Gastrocnemius medialis (tissue), 4 donors: ENCODE measurements around the gene FLG. TPM values are rescaled to one million over a fixed set of nuclear protein-coding genes. Genes with fewer than 3 reads are reported as not detected.

Source experiments
- ATAC-seq, 2 donors: fragments of 150-250 bp; one replicate each; pipeline ENCODE4 v1.9.1; 2016
- DNase-seq, 2 donors: peaks; one replicate each; pipeline ENCODE4 v3.0.0-alpha.2; 2019
- H3K27ac ChIP-seq, 4 donors: fragments of 200-600 bp; sonication (generic); 1 replicate in 1 of 4; 2 replicates in 3 of 4; pipeline ENCODE4 v1.5.1; 2016 to 2018; ENCODE audit warnings: mild to moderate bottlenecking in 2 of 4, moderate library complexity in 1 of 4
- H3K27me3 ChIP-seq, 3 donors: fragments of 200-600 bp; sonication (generic) in 2 of 3; 1 replicate in 1 of 3; 2 replicates in 2 of 3; pipeline versions ENCODE4 v1.5.1 to v1.6.0; 2016 to 2019; ENCODE audit warnings: mild to moderate bottlenecking in 1 of 3, moderate library complexity in 1 of 3
- H3K36me3 ChIP-seq, 2 donors: fragments of 200-600 bp; sonication (generic) in 1 of 2; one replicate each; pipeline ENCODE4 v1.5.1; 2017 to 2018
- H3K4me1 ChIP-seq, 2 donors: fragments of 200-600 bp; sonication (generic) in 1 of 2; one replicate each; pipeline ENCODE4 v1.5.1; 2016 to 2017; ENCODE audit warnings: mild to moderate bottlenecking in 2 of 2
- H3K4me3 ChIP-seq, 4 donors: fragments of 200-600 bp; sonication (generic) in 3 of 4; 1 replicate in 1 of 4; 2 replicates in 3 of 4; pipeline ENCODE4 v1.5.1; 2016 to 2019; ENCODE audit warnings: mild to moderate bottlenecking in 2 of 4
- H3K9me3 ChIP-seq, 3 donors: fragments of 200-600 bp; sonication (generic) in 2 of 3; 1 replicate in 1 of 3; 2 replicates in 2 of 3; pipeline ENCODE4 v1.5.1; 2016 to 2019
- CTCF ChIP-seq, 5 experiments: fragments of 450-650 bp in 3 of 5; fragments of 200-600 bp in 2 of 5; sonication (generic) in 2 of 5; IDR thresholded peaks in 4 of 5; conservative IDR thresholded peaks in 1 of 5; 1 replicate in 4 of 5; 2 replicates in 1 of 5; pipeline ENCODE4 v1.5.1; 2016 to 2019; ENCODE audit warnings: antibody characterized with exemption in 5 of 5, mild to moderate bottlenecking in 3 of 5, moderate library complexity in 3 of 5
- POLR2A ChIP-seq, 2 donors: fragments of 450-650 bp; IDR thresholded peaks; one replicate each; pipeline ENCODE4 v1.6.1; 2017; ENCODE audit warnings: antibody characterized with exemption in 2 of 2, mild to moderate bottlenecking in 2 of 2, moderate library complexity in 2 of 2
- in situ Hi-C, 4 donors: fragments of 200-750 bp; cut with MboI; loops; one replicate each; pipeline versions ENCODE4 v1.15.0 to v1.8.0; 2017; ENCODE audit warnings: low sequenced_read_pairs in 4 of 4
- intact Hi-C: fragments of 100-400 bp; cut with DNase I; formaldehyde crosslinking; loops from one replicate; pipeline ENCODE4 v1.15.1; 2023; ENCODE audit warnings: low total_unique reads
- total RNA-seq, 4 donors: library from RNA; depleted of rRNA; stranded (reverse); fragments of >200 nt; gene quantifications; one replicate each; pipeline versions ENCODE4 v1.1.0 to v1.2.3, GENCODE V29; 2016

The FLG gene
- not detected for total RNA-seq

- in situ Hi-C loops, result no loop called here
Observed at GRCh38 chr1:152325111-152325510, at the start of gene FLG. FLG (minus strand) TSS chr1:152325239; CDS start chr1:152315456, 9,783 bp downstream.

GRCh38 chr1:152374451-152374850 lies 49.4 kb upstream of the FLG start:
- no peak for TF ChIP-seq POLR2A (IDR thresholded peaks at IDR 0.05)
- TF ChIP-seq CTCF (IDR thresholded peaks at IDR 0.05 in 4 of 5, conservative IDR thresholded peaks at IDR 0.05 in 1 of 5), result no peak
- no peaks in the 10 kb centered on the region for H3K27me3 ChIP-seq
- no peak overlapping the region for H3K4me3 ChIP-seq
- H3K27ac ChIP-seq, result no peak overlapping the region
- ATAC-seq (no peak), DNase-seq (no peak)
- H3K36me3 ChIP-seq, result no peaks in the 10 kb centered on the region
- in situ Hi-C loops (no loop called here), intact Hi-C loops (no loop called here)
- H3K9me3 ChIP-seq, result no peaks in the 10 kb centered on the region
- H3K4me1 ChIP-seq, result no peaks in the 10 kb centered on the region

More at GRCh38 chr1:152325111-152325510, at the start of gene FLG:
- no peak for DNase-seq
- H3K27me3 ChIP-seq, result no peaks in the 10 kb centered on the region
- TF ChIP-seq CTCF (IDR thresholded peaks at IDR 0.05 in 4 of 5, conservative IDR thresholded peaks at IDR 0.05 in 1 of 5) (no peak), POLR2A (IDR thresholded peaks at IDR 0.05) (no peak)
- no peak within 1 kb of the TSS for H3K27ac ChIP-seq
- intact Hi-C loops, result no loop called here
- H3K4me3 ChIP-seq, result no peak within 1 kb of the TSS
- ATAC-seq, result no peak
- H3K36me3 ChIP-seq, result no peaks in the 10 kb centered on the region
- H3K4me1 ChIP-seq, result no peaks in the 10 kb centered on the region
- H3K9me3 ChIP-seq, result no peaks in the 10 kb centered on the region

- H3K9me3 ChIP-seq, result no peaks in the 10 kb centered on the region
- in situ Hi-C loops, result no loop called here
- TF ChIP-seq POLR2A (IDR thresholded peaks at IDR 0.05), result no peak
- TF ChIP-seq CTCF (IDR thresholded peaks at IDR 0.05 in 4 of 5, conservative IDR thresholded peaks at IDR 0.05 in 1 of 5), result no peak
- DNase-seq (no peak), ATAC-seq (no peak)
- H3K4me3 ChIP-seq, result no peak overlapping the region
- H3K27ac ChIP-seq, result no peak overlapping the region
- intact Hi-C loops, result no loop called here
- H3K36me3 ChIP-seq, result no peaks in the 10 kb centered on the region
- no peaks in the 10 kb centered on the region for H3K4me1 ChIP-seq
- no peaks in the 10 kb centered on the region for H3K27me3 ChIP-seq
Observed at GRCh38 chr1:152372672-152373071, 47.6 kb upstream of the FLG start.

GRCh38 chr1:152367436-152367835 lies 42.4 kb upstream of the FLG start:
- intact Hi-C loops (no loop called here), in situ Hi-C loops (no loop called here)
- no peaks in the 10 kb centered on the region for H3K9me3 ChIP-seq
- no peak overlapping the region for H3K27ac ChIP-seq
- H3K4me1 ChIP-seq, result no peaks in the 10 kb centered on the region
- H3K36me3 ChIP-seq, result no peaks in the 10 kb centered on the region
- H3K4me3 ChIP-seq, result no peak overlapping the region
- H3K27me3 ChIP-seq, result no peaks in the 10 kb centered on the region
- ATAC-seq (no peak), DNase-seq (no peak)
- no peak for TF ChIP-seq POLR2A (IDR thresholded peaks at IDR 0.05)
- no peak for TF ChIP-seq CTCF (IDR thresholded peaks at IDR 0.05 in 4 of 5, conservative IDR thresholded peaks at IDR 0.05 in 1 of 5)

GRCh38 chr1:152359906-152360305 lies 34.9 kb upstream of the FLG start, which contains the start of gene FLG2:
FLG2 (minus strand) TSS chr1:152360006; CDS start chr1:152358884, 1,122 bp downstream.
- TF ChIP-seq POLR2A (IDR thresholded peaks at IDR 0.05) (no peak), CTCF (IDR thresholded peaks at IDR 0.05 in 4 of 5, conservative IDR thresholded peaks at IDR 0.05 in 1 of 5) (no peak)
- in situ Hi-C loops (no loop called here), intact Hi-C loops (no loop called here)
- Histone ChIP-seq H3K27ac (no peak within 1 kb of the TSS), H3K36me3 (no peaks in the 10 kb centered on the region), H3K4me1 (no peaks in the 10 kb centered on the region), H3K4me3 (no peak within 1 kb of the TSS), H3K9me3 (no peaks in the 10 kb centered on the region), H3K27me3 (no peaks in the 10 kb centered on the region)
- DNase-seq, result no peak
- no peak for ATAC-seq
